HL-60/S4 (cell line): ENCODE results near the gene GZF1.

Experiments
- in situ Hi-C: fragments of 300-500 bp; cut with MboI; formaldehyde crosslinking; loops from 2 replicates; pipeline ENCODE4 v1.14.3; 2022; ENCODE audit warnings: low sequenced_read_pairs

Gene GZF1

DNA sequence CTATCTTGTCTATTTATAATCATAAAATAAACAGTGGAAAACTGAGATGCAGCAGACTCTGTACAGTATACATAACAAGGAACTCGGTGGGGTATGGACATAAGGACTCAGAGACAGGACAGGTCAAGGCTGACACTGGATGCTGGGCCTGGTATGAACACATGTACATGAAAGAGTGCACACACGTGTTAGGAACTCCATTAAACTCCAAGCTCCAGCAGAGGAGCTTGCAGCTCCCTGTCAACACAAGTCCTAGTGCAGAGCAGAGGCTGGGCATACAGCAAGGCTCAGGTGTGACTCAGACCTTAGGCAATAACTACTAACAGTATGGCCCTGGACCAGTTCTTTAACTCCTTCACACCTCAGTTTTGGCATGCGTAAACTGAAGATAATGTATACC is 42.2 kb downstream of the GZF1 start:
- in situ Hi-C loops = no loop called here

DNA sequence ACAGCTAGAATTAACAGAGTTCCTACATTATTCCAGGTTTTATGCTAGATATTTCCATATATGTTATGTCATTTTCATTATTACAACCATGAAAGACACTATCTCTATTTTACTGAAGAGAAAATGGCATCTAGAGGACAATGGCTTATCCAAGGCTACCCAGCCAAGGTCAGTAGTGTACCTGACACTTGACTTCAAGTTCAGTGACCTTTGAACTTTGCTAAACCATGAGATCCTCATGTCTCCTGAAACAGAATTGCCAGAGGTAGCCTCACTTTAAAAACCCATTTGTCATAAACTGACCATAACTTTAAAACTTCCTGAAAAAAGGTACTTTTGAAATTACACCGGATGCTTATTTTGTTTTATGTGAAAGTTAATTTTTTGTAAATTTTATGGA is 44.9 kb downstream of the GZF1 start:
- in situ Hi-C loops = no loop called here

DNA sequence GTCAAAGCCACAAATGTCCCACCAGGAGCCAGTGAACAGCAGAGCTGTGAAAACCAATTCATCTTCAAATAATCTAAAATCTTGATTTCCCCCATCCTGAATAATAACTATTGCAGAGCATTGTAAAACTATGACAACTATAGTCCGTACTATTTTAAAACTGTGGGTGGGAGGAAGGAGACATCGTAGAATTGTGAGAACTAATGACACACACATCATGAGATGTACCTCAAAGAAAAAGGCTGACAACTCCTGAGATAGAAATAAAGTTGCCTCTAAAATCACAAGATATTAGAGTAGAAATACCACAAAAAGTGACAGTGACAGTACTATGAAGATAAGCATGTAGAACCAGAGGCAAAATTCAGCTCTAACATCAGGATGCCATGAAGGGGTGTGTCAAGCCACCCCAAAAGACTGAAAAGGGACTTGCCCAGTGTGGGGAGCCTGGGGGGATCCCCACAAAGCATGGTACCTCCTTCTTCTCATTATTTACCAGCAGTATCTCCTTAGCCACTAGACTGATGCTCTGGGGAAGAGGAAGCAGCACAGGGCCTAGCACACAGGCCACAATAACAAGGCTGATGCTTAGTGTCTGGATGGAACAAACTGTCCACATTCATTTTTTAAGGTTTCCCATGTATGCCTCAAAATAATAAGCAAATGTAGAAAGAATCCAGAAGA is 45.9 kb downstream of the GZF1 start:
- in situ Hi-C loops = no loop called here

DNA sequence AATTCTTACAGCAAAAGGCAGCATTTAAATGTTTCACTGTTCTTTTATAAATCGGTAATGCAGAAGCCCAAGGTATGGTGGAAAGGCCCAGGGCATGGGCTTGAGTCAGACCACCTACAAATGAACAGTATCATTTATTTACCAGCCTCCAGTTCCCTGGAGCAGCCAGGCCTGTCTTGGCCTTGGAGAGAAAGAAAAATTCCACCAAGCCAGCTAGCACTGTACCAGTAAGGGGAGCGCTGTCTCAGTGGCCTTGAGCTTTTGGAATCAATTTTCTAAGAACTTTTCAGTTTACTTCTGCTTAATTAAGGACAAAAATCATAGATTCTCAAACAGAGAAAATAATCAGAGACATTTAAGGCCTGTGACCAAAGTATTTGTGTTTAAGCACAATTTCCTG is 47.0 kb downstream of the GZF1 start:
- in situ Hi-C loops = no loop called here

DNA sequence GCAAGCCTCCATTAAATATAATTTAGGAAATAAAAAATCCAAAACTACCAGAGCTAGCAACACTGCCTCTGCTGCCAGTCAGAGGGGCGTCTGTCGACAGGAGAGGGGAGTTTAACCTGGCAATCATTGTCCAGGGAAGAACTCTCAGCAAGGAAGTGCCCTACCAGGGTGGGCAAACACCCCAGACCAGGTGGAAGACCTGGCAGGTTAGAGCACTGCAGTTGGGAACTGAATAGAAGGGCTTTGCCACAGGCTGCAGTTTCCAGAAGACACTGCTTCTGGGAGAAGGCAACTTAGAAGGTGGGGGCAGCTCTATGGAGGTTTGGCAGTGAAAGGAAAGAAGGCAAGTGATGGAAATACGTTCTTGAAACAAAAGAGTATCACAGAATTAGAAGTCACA is 47.8 kb downstream of the GZF1 start:
- in situ Hi-C loops = no loop called here

DNA sequence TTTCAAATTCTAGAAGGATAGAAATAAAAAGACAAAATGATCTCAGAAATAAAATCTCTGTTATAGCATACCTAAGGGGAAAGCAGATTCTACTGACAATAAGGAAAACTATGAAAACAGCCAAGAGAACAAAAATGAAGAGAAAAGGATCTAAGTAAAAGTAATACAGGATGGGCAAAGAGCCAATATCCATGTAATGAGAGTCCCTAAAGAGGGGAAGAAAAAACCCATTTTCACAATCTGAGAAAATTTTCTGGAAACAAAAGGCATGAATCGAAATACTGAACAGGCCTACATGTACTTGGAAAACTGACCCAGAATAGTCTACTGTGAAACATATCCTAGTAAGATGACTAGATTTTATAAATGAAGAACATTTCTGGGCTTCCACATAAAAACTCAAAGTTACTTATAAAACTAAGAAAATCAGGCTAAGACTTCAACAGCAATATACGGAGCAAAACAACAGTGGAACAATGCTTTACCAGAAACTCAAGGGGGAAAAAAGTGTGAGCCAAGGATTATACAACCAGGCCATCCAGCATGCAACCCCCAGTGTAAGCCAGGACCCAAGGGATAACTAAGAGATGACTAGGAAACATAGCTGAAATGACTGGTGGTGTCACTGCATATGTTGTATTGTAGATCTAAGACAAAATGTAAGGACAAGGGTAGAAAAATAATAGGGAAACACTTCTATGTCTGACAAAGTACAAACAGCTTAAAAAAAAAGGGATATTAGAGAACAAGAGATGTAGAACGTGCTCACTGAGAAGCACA is 49.1 kb downstream of the GZF1 start:
- in situ Hi-C loops = no loop called here

DNA sequence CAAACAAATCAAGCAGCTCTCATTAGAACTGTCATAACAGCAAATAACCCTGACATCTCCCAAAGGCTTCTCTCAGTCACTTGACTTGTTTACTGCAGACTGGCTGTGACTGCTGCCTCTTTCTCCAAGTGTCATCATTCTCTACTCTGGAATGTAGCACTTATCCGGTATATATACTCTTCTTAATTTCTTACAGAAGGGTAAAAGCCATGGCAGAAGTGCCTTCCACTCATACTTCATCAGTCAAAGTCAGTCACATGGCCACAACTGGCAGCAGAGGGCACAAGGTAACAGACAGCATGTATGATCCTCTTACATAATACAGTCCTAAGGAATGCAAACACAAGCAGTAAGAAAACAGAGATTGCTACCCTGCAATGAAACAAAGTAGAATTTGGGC is 50.0 kb downstream of the GZF1 start:
- in situ Hi-C loops = no loop called here

DNA sequence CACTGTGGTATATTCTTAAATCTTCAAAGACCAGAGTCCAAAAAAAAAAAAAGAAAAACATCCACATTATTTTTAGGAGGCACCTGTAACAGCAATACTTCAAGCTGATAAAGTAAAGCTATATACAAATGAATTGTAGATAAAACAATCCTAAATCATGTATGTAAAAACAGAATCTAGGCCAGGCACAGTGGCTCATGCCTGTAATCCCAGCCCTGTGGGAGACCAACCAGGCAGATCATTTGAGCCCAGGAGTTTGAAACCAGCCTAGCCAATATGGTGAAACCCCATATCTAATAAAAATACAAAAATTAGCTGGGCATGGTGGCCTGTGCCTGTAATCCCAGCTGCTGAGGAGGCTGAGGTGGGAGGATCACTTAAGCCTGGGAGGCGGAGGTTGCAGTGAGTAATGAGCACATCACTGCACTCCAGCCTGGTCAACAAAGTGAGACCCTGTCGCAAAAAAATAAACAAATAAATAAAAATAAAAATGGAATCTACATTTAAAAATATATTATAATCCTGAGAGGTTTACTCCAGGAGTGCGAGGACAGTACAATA is 52.0 kb downstream of the GZF1 start:
- in situ Hi-C loops = no loop called here

DNA sequence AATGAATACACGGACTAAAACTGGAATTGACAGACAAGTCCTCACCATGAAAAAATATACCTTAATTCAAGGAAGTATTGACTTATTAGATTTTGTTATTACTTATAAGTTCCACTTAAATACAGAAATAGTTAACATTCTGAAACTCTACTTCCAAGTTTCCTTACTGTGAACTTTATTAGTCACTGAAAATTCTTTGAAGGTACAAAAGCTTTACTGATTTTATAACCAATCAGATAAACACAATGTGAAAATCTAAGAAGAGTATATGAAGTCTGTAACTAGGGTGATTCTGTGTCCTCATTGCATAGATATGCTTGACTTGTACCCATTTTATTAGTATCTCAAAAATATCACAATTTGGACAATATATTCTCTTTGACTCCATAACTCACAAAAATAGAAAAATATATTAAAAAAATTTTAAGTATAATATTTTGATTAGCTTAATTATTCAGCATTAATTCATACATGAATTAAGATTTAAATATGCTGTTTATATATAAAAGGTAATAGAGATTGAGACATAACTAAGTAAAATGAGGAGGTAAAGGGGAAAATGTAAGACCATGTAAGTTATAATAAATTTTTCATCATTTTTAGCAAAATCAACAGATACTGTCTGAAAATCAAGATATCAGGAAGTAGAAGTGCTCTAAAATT is 52.7 kb downstream of the GZF1 start:
- in situ Hi-C loops = no loop called here

DNA sequence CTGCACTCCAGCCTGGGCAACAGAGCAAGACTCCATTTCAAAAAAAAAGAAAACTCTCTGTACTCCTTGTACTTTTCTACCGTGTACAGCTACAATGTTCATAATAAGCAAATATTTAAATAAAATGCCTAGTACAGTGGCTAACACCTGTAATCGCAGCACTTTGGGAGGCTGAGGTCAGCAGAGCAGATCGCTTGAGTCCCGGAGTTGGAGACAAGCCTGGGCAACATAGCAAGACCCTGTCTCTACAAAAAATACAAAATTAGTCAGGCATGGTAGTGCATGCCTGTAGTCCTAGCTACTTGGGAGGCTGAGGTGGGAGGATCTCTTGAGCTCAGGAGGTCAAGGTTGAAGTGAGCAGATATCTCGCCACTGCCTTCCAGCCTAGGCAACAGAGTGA is 53.6 kb downstream of the GZF1 start:
- in situ Hi-C loops = no loop called here

DNA sequence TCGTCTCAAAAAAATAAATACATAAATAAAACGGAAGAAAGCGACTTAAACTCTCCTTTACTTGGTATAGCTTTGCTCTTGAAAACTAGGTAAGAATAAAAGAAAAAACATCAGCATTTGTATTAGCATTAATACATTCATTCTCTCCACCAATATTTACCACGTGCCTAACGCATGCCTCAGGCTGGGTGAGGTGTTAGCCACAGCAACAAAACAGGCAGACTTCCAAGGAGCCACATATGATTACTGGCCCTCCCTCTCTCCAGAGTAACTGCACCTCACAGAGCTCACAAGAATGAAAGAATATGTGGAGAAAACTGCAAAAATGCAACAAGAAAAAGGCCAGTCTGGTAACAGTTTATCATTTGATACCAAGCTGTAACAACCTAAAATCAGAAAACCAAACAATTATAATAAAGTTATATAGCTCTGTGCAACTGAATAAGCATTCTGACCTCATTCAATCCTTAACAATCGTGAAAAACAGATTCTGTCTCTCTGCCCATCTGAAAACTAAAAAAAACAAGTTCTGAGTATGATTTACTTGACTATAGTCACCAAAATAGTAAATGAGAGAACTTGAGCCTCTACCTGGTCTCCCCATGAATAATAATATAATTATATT is 54.1 kb downstream of the GZF1 start:
- in situ Hi-C loops = no loop called here

DNA sequence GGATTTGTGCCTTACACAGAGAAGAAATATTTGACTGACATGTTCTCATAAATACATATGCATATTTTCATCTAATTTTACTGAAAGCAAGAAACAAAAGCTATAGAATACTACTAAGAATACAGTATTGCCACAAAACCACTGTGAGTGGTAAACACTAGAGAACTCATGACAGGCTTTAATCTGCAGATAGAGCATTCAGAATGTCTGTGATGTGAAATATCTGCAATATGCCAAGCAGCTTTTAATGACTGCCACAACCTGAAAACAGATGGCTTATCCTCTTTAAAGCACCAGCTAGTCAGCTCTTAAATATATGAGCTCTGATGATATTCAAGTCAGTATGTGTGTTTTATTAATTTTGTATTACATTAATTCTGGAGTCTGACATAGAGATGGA is 55.9 kb downstream of the GZF1 start:
- in situ Hi-C loops = no loop called here

DNA sequence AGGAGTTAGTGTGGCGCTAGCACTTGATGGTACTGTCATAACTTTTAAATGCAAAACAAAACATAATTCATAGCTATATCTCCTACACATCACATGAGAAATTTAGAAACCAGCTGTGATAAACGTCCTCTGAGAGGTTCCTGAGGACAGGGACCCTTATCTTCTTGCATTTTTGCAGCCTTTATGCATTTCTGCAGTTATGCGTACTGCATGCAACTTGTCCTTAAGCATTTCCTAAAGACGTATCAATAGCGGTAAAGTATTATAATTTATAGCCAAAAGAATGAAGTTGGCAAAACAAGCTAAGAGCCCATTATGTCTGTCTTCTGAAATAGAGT is 57.6 kb downstream of the GZF1 start:
- in situ Hi-C loops = no loop called here

DNA sequence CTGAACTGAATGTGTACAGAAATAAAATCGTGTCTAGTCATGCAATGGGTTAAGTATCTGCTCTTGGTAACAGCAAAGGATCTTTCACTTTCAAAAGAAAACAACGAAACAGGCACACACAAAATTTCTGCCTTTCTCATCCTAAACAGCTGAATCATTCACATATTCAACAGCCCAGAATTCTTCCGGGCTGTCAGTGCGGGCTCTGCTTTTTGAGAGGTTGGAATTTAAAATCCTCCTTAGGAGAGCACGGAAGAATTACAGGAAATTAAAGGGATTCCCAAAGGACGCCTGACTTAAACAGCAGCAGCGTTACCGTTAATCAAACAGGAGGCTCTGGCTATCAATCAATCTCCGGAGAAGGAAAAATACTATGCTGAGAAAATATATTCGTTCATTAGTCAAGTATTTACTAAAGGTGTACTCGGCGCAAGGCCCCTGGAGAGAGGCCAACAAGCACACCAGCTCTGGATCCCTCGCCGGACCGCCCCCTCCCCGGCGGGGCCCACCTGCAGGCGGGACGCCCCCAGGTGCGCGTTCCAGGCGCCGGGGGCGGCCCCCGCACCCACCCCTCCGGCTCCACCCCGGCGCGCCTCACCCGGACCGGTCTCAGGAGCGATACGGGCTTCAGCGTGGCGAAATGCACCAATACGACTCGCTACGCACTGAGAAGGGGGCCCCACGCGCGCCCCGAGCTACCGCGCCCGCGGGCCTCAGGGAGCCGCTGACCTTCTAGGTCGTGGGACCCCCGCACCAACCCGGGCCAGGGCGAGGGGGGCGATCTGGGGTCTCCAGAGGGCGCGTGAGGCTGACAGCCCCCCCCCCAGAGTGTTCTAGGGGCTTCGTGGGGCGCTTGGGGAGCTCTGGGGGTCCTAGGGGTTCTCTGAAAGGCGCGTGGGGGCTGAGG is 58.3 kb downstream of the GZF1 start:
- in situ Hi-C loops = no loop called here

DNA sequence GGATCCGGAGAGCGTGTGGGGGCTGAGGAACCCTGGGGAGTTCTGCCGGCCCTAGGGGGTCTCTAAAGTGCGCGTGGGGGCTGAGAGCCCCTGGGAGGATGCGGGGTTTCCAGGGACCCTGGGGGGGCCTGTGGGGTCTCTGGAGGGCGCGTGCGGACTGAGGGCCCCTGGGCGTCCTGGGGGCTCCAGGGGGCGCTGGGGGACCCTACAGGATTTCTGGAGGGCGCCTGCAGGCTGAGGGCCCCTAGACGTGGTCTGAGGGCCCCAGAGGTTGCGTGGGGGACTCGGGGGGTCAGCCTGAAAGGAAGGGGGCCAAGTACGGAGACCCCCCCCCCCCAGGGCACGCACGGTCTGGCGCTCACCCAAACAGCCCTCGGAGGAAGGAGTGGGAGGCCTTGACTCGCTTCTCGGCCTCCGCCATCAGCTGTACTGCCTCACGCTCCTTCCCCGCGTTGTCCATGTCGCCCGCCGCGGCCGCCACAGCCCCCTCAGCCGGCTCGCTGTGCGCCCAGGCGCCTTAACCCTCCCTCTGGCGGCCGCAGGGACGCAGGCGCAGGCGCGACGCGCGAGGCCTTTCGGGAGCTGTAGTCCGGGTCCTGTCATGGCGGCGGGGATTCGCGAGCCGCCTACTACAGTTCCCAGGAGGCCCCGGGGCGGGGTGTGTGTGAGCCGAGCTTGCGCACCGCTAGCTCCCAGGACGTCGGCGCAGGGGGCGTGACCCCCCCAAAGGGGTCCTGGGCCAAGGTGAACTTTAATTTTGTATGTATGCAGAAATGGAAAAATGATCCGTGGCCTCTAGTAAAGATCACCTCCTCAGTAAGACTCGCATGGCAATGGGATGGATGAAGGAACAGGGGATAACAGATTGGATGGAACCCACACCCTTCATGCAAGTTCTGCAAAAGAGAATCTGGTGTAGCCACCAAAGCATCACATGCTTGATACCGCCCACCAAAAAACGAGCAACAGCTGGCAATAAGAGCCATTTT is 59.3 kb downstream of the GZF1 start, which contains the start of gene NAPB:
TSS of gene NAPB (minus strand) at position 546 of the 989 bp plus-strand sequence. CDS start at position 460, 86 bp downstream.
- in situ Hi-C loops = no loop called here
